GM12875 (cell line): Measurements from ENCODE around the gene PCNX2.

Experiments used
- H3K4me3 ChIP-seq: one replicate; pipeline ENCODE4 v1.5.1; 2011; ENCODE audit warnings: low read depth, low read length, control low read depth
- TF ChIP-seq, protein P1 (sequence below): IDR thresholded peaks from 2 replicates; pipeline ENCODE4 v1.5.1; 2011; ENCODE audit warnings: low read depth, mild to moderate bottlenecking, control low read depth, inconsistent platforms, low read length, moderate library complexity, borderline replicate concordance; ENCODE audit not compliant: insufficient read depth

The PCNX2 gene

DNA sequence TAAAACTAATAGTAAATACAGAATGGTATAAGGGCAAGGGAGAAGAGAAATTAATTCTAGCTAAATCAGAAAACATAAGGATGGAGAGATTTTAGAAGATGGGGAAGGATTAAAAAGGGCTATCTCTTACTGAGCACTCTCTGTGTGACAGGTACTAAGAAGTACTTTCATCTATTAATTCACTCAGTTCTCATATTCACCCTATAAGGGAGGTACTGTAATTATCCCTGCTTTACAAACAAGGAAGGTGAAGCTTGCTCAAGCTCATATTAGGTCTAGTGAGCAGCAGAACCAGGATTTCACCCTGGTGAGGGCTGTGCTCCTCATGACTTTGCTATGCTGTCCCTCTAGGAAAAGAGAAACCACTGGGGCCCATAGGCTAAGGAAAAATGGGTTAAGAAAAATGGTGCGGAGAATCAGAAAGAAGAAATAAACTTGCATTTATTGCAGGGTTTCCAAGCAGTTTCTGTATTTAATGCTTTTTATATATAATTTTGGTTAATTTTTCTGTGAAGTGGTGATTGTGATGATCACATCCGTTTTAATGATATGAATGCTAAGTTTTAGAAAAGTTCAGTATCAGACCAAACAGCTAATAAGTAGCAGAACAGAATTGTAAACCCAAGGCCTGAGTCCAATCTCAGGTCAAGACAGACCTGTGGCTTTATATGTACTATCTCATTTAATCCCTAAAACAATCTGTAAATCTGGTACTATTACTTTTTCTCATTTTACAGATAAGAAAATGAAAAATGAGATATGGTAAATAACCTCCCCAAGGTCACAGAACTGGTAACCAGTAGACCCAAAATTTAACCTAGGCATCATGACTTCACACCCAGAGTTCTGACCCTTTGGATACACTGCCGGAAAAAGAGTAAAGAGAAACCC lies 1.7 kb downstream of the PCNX2 start:
- H3K4me3 ChIP-seq: no peak overlapping the region
- TF ChIP-seq, protein P1, sequence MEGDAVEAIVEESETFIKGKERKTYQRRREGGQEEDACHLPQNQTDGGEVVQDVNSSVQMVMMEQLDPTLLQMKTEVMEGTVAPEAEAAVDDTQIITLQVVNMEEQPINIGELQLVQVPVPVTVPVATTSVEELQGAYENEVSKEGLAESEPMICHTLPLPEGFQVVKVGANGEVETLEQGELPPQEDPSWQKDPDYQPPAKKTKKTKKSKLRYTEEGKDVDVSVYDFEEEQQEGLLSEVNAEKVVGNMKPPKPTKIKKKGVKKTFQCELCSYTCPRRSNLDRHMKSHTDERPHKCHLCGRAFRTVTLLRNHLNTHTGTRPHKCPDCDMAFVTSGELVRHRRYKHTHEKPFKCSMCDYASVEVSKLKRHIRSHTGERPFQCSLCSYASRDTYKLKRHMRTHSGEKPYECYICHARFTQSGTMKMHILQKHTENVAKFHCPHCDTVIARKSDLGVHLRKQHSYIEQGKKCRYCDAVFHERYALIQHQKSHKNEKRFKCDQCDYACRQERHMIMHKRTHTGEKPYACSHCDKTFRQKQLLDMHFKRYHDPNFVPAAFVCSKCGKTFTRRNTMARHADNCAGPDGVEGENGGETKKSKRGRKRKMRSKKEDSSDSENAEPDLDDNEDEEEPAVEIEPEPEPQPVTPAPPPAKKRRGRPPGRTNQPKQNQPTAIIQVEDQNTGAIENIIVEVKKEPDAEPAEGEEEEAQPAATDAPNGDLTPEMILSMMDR: no peak

DNA sequence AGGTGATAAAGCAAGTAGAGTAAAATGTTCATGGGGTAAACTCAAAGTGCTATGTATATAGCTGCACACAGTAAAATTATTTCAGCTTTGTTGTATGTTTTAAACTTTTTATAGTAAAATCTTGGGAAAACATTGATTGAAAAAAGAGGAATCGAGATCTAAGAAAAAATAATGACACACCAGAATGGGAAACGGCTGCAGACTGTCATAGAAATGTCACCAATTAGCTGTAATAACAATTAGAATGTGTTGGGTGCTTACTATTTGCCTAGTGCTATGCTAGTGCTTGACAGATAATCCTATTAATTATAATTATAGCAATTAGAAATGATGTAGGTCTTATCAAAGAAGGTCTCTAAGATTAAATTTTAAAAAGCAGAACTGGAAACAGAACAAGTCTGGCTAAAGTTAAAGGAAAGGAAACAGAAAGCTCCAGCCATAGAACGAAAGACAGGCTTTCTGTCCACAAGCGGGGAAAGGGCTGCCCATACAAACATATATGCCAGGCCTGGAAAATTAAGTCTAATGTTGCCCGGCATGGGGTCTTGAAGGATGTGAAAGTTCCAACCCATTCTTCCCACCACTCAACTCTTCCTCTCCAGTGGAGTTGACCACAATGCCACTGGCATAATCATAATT lies 5.0 kb downstream of the PCNX2 start:
- TF ChIP-seq, protein P1: no peak
- H3K4me3 ChIP-seq: no peak overlapping the region

DNA sequence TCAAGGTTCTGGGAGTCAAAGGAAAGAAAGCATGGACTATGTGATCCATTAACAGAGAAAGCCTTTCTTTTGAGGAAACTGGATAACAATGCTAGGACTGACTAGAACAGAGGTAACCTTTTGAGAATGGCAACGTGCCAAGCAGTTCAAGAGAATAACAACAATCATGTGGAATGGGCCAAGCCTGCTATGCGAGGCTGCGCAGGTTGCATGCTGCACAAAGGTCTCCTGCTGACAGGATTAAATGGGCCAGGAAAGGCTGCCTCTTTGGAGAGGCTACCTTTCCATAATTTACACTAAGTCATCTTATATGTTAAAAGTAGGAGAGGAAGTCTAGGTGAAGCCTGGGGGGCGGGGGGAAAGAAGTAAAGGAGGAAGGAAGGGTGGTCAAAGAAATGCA lies 5.8 kb downstream of the PCNX2 start:
- H3K4me3 ChIP-seq: no peak overlapping the region
- TF ChIP-seq, protein P1: no peak

DNA sequence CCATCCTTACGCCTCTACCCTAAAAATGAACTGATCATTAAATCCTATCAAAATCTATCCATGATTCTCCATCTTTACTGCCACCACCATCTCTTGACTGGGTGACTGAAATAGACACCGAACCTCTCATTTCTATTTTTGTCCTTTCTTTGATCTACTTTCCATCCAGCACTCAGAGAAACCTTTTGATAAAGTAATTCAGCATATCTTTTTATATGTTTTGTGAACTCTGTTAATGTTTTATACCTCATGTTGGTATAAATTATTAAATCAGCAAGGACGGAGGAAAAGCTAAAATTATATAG lies 13.0 kb downstream of the PCNX2 start:
- H3K4me3 ChIP-seq: no peak overlapping the region
- TF ChIP-seq, protein P1: no peak

DNA sequence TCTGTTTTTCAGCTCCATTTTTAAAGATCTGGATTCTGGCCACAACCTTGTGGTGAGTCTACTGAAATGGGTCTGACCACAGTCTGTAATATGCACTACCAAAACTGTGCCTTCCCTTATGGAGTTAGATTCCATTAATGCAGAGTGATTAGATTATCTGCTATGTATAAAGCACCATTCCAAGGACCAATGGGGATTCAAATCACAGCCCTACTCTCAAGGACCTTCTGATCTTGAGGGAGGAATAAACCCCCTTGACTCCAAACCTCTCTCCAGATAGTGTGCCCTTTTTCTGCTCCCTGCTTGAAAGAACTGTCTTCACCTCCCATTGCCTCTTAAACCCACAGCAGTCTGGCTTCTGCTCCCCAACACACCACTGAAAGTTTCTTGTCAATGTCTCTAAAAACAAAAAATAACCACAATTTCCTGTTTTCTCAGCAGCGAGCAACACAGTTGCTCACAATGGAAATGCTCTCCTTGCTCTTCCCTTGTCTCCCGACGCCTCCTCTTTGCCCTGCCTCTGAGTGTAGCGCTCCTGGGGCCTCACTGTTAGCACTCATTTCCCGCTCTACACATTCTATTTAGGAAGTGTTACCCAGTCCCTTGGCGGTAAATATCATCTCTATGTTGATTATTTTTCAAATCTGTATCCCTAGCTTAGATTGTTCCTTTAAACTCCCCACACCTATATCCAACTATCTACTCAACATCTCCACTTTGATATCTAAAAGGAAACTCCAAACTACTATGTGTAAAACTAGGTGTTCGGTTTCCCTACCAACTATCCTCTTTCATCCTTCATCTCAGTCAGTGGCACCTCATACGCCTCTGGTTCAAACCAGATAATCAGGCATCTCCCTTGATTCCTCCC lies 13.6 kb downstream of the PCNX2 start:
- TF ChIP-seq, protein P1: no peak
- no peak overlapping the region for H3K4me3 ChIP-seq

DNA sequence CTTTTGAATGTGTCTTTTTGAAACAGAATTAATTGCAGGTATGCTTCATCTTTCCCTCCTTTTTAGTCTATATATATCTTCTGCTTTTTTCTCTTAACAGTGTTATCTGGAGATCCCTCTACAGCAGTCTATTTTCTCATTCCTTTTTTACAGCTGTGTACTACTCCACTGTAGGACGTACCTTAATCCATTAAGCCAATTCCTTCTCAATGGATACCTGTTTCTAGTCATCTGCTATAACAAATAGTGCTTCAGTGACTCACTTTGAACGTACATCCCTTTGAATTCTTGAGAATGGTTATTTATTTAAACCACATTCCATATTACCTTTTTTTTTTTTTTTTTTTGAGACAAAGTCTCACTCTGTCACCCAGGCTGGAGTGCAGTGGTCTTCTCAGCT lies 15.6 kb downstream of the PCNX2 start:
- TF ChIP-seq, protein P1: no peak
- H3K4me3 ChIP-seq: no peak overlapping the region
